ENCODE measurements around the gene TNFRSF25.
A peak's percentile ranks its signal among the peaks of the same experiment; 100 is the strongest.
"Not testable (repeated sequence)": the region's sequence is repeated elsewhere in the genome, so short reads cannot be mapped to it uniquely, and the experiment has no call there.

TNFRSF25 gene

DNA sequence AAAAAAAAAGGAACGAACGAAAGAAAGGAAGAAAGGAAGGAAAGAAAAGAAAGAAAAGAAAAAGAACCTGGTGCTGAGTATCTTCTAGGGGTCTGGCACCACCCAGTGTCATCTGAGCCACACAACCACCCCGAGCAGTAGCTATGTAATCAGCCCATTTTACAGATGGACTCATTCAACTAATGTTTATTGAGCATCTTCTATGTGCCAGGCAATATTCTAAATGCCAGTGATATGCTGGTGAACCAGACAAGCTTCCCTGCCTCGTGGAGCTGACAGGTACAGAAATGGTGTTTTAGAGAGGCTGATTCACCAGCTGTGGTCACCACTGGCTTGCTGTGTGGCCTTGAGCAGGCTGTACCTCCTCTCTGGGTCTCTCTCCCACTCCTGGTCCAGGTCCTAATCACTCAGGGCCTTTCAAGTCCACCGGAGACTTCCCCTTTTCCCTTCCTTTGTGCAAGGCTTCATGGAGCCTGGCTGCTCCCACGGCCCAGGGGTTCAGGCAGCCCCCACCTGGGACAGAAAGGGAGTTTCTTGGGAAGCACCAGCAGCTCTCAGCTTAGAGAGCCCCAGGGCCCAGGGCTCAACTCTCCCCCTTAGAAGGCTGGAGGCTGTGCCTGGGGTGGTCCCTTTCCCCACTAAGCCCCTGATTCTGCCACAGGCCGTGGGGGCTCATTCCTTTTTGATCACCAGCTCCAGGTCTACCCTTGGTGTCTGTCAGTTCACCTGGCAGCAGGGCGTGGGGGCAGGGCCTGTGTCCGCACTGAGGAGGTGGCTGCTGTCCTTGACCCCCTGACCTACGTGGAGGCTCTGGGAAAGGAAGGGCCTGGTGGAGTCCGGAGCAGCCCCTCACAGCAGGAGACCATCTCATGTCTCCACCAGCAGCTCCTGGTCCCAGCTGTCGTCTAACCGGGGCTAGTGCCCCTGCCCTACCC lies 34.1 kb downstream of the TNFRSF25 start:
- DNase-seq (ENCODE audit: low read depth in 2 of 2): not testable (repeated sequence)

DNA sequence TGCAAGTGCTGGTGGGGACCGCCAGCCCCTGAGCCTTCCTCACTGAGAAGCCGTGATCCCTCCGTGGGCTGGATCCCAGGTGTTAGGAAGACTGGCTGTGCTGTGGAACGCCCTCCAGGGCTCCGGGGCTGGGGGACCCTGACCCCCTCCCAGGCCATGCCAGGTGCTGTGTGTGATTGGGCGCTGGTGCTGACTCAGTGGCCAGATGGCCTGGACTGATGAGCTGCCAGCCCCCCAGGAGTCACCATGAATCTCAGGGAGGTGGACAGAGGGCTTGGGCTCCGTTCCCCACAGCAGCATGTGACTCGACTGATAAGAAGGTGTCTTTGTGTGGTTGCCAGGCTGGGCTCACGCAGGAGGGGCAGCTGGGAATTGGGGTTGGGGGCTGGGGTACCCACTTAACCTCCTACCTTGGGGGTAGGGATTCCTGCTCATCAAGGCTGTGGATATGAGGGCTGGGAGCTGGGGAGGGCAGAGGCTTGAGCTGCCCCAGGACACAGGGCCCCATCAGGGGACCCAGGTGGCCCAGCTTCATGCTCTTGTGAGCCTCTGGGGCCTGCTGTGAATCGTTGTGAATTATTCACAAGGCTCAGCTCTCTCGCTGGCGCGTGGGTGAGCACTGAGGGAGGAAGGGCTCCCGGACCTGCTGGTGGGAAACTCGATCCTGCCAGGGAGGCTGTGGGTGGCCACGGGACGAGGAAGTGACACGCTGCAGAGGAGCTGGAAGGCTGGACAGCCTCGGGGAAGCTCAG lies 36.1 kb downstream of the TNFRSF25 start:
- DNase-seq (ENCODE audit: low read depth in 2 of 2): not testable (repeated sequence)

DNA sequence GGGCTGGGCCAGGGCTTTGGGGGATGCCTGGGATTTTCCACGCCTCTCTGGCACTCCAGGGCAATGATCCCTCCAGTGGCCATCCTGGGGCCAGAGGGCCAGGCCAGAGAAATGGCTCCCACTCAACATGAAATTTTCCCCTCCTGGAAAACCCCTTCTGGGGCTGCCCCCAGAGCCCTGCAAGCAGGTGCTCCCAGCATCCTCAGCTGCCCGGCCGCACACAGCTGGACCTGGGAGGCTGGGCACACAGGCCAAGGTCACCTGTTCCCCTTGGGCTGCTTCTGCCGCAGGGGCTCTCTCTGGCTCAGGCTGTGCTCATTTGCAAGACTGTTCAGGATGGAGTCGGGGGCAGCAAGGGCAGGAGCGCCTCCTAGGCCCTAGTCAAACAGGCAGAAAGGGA lies 37.5 kb downstream of the TNFRSF25 start:
- not testable (repeated sequence) for DNase-seq (ENCODE audit: low read depth in 2 of 2)

DNA sequence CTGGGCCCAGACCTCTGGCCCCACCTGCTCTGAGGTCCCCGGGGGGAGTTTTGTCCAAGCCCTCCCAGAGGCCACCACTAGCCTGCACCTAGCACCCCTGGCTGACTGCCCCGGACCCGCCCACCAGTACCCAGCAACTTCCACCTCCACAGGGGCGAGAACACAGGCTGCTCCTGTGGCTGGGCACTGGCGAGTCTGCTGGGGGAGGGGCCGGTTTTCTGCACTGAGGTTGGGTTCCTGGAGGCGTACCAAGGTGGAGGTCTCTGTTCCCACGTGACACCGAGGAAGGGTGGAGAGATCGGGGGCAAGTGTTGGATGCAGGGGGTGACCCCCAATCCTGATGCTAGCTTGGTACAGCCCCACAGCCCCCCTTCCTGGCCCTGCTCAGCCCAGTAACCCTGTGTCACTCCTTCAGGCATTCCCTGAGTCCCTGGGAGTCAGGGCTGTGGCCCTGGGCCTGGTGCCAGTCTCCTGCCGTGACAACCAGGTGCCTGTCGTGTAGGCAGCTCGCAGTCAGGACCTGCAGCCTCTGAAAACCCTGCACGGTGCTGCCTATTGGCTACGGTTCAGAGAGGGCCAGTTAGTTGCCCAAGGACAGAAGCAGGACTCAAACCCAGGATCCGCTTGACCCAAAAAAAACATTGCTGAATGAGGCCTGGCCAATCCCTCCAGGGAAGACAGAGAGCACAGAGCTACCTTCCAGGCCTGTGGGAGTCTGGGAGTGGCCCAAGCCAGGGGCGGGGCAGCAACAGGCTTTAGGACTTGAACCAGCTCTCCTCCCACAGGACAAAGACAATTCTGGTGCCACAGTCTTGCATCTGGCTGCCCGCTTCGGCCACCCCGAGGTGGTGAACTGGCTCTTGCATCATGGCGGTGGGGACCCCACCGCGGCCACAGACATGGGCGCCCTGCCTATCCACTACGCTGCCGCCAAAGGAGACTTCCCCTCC lies 38.3 kb downstream of the TNFRSF25 start:
- no peak for DNase-seq (ENCODE audit: low read depth in 2 of 2)

DNA sequence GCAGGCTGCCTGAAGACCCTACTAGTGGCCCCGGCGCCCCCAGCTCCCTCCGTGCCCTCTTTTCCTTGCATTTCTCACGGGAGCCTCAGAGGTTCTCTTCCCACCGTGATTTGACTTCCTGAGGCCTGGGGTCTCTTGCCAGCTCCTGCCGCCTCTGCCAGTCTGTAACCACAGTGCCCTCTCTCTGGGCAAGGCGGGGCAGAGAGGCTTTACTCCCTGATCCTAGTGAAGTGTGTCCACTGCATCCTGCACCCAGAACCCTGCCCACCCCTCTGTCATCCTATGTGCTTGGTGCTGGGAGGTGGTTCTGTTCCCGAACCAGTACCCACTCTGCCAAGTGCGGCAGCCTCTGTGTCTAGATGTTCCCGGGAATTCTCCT lies 39.0 kb downstream of the TNFRSF25 start:
- DNase-seq (ENCODE audit: low read depth in 2 of 2): no peak

DNA sequence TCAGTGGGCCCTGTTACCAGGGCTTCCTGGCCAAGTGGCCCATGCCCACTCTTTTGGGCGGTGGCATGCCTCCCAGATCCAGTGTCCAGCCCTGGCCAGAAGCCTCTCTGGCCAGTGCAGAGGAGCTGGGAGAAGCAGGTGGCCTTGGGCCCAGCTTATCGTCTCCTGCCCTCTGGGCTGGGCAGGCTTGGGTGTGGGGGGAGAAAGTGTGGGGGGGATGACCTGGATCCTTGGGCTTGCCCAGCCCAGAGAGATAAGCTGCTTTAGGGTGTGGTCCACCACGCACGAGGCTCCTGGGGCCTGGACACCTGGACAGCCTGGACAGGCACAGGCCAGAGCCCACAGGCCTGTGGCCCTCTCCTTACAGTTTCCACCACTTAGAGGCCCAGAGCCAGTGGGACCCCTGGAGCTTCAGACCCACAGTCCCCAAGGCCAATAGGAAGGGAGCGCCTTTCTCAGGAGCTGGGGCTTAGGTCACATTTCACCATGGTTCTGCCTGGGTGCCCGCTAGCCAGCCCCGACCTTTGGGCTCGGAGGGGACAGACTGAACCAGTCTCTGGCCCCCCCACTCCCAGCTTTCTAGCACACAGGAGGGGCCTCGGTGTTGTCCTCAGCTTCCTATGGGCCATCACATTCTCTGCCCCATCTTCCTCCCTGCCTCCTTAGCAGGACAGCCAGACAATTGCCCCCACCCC lies 39.5 kb downstream of the TNFRSF25 start:
- DNase-seq (ENCODE audit: low read depth in 2 of 2): no peak

DNA sequence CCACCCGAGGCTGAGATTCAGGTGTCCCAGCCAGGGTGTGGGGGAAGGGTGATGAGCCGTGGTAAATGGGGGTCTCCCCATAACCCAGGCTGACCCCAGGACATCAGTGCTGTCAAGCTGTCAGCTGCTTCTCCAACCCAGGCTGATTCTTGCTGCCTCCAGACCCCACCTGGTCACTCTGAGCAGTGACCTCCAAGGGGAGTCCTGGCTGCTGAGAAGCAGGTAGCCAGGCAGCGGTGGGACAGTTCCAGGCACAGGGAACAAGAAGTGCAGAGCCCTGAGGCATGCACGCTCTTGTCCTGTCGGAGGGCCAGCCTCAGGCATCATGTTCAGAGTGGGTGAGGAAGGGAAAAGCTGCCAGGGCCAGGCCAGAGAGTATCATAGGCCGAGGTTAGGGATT lies 40.3 kb downstream of the TNFRSF25 start:
- DNase-seq (ENCODE audit: low read depth in 2 of 2): no peak

DNA sequence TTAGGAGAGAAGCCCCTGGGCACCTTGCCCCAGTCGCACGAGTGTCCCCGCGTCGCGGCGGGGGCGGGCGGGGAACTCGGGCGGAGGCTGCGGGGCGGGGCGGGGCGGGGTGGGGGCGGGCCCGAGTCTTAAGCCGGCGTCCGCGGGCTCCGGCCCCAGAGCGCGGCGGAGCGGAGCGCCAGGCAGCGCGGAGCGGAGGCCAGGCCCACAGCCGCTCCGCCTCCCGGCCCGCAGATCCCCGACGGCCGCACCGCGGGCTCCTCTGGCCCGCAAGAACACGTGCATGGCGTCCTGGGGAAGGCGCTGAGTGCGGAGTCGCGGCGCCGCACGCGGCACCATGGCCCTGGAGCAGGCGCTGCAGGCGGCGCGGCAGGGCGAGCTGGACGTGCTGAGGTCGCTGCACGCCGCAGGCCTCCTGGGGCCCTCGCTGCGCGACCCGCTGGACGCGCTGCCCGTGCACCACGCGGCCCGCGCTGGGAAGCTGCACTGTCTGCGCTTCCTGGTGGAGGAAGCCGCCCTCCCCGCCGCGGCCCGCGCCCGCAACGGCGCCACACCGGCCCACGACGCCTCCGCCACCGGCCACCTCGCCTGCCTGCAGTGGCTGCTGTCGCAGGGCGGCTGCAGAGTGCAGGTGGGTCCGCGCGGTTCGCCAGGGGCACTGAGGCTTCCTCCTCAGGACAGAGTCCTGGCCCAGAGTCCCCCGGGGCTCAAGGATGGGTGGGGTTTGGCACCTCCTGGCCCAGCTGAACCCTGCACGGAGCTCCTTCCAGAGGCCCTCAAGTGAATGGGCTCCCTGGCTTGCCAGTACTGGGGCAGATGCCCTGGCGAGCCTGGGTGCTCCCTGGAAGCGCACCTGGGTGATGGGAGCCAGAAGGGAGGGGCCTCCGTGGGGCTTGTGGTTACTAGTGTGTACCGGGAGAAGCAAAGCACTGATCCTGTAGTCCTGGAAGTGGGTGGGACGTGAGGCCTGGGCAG lies 41.1 kb downstream of the TNFRSF25 start, which contains the start of gene ESPN:
Gene ESPN, plus strand, starts transcription at position 158 of the 975 bp plus-strand sequence. Its CDS starts 180 bp downstream, at position 338.
- DNase-seq (ENCODE audit: low read depth in 2 of 2): no peak

DNA sequence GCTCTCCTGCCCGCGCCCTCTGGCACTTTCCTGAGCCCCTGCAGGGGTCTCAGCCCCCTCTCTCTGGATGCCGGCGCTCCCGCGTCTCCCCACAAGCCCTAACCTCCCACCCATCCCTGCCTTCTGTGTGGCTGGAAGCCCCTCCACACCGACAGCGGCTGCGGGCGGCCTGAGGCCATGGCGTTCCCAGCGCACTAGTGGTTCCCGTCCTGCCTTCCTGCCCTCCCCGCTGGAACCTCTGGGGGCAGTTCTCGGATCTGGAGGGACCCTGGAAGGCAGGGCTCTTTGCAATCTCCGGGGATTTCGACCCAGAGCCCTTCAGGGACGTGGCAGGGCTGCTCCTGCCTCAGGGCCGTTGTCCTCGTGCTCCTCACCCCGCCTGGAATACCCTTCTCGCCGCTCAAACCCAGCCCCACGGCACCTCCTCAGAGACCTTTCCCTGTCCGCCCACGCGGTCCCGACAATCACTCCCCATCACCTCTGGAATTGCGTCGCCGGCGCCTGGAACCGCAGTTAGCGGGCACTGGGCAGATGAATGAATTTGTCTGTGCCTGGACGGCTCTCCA lies 41.9 kb downstream of the TNFRSF25 start:
- no peak for DNase-seq (ENCODE audit: low read depth in 2 of 2)

DNA sequence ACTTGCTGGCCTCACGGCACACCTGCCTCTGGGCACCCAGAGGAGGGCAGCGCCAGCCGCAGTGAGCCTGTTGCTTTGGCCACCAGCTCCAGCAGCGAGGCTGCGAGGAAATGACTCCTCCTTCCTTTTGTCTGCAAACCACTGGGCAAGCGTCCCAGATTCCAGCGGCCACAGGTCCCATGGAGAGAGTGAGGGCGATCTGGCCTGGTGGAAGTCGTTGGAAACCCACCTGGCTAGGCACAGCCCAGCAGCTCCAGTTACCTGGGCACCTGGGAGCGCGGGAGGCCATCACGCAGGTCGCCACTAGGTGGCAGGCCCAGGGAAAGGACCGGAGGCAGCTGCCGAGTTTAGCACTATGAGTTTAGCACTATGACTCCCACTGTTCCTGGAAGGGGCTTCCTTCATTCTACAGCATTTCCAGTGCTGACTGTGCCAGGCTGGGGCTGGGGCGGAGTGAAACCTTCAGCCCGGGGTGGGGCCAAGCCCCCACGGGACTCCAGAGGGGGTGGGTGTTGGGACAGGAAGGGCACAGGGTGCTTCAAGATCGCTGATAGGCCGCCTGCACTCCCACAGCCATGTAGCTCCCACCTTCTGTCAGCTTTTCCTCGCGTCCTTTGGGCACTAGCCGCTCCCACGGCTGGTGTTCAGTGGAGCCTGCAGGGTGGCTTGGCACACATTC lies 42.5 kb downstream of the TNFRSF25 start:
- peak; percentile 66 to 69 for DNase-seq (ENCODE audit: low read depth in 2 of 2)

DNA sequence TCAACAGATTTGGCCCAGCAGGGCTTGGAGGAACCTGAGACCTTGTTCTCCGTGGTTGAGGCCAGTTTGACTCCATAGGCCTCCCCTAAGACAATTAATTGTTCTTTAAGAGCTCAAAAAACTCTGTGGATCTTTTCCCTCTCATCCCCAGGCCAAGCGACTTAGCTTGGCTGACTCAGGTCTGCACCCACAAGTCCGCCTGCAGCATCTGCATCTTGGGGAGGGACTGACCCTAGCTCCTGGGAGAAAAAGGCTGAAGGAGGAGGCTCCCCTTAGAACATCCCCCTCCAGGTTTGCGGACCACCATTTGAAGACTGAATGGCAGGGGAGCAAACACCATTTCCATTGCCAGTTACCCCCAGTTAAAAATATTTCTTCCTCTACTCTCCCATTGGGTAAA lies 44.7 kb downstream of the TNFRSF25 start:
- DNase-seq (ENCODE audit: low read depth in 2 of 2): no peak

DNA sequence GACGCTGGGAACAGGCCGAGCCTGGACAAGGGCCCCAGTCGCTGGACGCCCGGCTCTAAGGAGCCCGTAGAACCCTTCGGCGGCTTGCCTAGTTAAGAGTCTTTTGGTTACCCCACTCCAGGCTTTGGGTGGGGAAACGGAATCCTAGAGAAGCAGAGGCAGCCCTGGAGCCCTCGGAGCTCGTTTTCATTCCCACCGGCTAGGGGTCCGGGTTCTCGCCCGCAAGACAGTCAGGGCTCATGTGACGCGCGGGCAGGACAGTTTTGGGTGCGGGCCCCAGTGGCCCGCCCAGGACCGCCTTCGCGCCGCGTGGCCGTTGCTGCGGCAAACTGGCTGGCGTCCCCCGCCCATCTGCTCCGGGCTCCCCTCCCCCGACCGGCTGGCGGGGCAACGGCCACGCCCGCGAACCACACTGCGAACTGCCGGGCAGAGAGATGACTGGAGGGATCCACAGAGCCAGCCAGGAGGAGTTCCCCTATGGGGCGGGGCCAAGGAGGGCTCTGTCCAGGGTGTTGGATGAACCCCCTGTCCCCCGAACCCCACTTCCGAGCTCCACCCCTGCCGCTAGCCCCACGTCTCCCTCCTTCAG lies 45.4 kb downstream of the TNFRSF25 start:
- no peak for DNase-seq (ENCODE audit: low read depth in 2 of 2)

DNA sequence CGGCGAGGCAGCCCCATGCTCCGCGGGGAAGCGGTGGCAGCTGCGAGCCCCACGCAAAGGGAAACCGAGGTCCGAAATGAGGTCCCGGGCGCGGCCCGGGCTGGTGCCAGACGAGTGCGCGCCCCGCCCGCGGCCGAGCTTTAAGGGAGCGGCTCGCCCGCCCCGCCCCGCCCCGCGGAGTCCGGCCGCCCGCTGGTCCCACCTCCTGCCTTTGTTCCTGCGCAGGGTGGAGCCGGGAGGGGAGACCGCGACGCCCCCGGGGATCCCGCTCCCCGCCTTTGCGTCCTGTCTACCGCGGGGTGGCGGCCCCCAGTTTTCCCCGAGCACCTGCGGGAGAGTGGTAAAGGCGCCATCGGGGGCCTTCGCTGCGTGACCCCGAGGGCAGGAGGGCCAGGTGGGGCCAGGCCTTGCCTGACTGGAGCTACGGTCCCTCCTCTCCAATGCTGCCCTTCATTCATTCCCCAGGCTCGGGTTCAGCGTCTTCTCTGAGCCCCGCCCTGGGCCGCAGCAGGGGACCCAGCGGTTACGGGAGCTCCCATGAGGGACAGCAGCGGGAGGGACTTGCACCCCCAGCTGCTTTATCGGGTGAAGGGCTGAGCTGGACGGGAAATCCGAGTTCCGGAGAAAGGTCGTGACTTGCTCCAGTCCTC lies 46.0 kb downstream of the TNFRSF25 start, which contains the start of gene HES2:
Gene HES2, minus strand, starts transcription at position 116 of the 650 bp plus-strand sequence. Its CDS starts 99 bp downstream, at position 17.
- no peak for DNase-seq (ENCODE audit: low read depth in 2 of 2)

DNA sequence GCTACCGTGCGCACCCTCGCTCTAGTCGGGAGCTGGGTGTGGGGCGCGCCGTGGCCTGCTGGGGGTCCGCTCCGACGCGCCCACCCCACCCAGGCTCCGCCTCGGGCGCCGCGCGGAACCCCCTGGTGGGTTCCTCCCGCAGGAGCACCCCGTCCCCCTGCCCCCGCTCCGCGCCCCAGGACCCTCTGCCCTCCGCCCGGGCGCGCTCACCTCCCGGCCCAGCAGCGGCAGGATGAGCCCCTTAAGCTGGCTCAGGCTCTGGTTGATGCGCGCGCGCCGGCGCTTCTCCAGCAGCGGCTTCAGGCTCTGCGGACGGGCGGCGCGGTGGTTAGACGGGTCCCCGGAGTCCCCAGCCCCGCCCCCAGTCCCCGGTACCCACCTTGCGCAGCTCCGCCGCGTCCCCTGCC lies 46.6 kb downstream of the TNFRSF25 start:
- DNase-seq (ENCODE audit: low read depth in 2 of 2): no peak

DNA sequence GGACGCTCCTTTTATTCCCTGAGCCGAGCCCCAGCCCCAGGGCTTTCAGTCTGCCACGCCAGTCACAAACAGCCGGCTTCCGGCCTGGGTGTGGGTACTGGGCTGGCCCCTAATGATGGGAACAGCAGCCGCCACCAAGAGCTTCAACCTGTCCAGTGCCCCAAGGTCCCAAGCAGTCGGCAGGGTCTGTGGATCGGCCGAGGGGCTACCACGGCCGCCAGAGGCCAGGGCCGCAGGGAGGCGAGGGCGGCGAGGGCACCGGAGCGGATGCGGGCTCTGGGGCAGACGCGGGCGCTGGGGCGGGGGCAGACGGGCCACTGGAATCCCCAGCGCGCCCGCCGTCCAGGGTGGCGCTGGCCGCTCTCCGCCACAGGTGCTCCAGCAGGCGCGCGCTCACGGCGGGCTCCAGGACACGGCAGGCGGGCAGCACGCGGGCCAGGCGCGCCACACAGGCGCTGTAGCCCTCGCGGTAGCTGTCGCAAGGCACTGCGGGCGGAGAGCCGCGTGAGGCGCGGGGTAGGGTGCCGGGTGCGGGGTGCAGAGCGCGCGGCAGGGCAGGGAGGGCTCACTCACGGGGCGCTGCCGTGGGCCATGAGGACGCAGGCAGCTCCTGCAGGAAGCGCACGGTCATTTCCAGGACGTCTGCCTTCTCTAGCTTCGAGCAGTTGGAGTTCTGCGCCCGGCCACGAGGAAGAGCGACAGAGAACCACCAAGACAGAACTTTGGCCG lies 47.1 kb downstream of the TNFRSF25 start:
- no peak for DNase-seq (ENCODE audit: low read depth in 2 of 2)

DNA sequence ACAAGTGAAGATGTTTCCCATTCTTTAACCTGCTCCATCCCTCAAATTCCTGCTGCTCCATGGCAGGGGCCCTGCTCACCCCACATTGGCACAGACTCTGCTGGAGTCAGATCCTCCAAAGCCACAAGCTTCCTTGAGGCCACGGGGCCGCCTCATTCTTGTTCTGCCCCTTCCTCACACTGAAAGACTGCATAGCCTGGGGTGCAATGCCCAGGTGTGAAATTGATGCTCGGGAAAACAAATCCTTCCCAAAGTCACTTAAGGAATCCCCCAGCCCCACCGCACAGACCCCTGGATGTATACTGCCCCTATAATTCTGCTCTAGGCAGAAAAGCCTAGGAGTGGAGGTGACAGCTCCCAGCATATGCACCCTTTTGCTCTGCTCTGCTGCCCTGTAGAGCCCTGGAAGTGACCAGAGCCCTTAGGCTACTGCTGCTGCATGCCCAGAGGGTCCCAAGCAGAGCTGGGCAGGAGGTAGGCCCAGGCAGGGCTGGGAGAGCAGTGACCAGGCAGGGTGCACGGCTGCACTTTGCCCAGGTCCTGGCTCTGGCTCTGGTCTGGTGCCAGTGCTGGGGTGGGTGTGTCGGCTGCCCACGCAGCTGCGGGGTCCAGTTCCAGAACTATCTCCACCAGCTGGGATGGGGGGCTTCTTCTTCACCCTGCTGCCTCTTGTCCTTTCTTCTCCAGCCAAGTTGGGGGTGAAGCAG lies 47.9 kb downstream of the TNFRSF25 start:
- DNase-seq (ENCODE audit: low read depth in 2 of 2): no peak
